IPS-11a (cell line): ENCODE data around the gene TEX38.

Experiments used
- H3K4me3 ChIP-seq: one replicate; pipeline ENCODE4 v1.5.1; 2013; ENCODE audit warnings: low read depth, low read length, control low read depth

Gene TEX38

DNA sequence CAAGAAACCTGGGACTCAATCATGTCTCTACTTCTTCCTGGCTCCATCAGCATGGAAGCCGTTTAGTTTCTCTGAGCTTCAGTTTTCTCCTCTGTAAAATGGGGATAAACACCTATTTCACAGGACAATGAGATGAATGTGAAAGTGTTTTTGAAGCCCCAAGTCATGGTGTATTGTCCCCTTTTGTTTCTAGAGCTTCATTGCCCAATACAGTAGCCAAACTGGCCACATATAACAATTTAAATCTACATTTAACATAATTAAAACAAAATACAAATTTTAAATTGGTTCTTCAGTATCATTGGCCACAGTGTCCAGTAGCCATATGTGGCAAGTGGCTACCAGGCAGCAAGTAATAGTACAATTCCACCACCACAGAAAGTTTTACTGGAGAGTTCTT, 49.5 kb downstream of the TEX38 start:
- no peak overlapping the region for H3K4me3 ChIP-seq

DNA sequence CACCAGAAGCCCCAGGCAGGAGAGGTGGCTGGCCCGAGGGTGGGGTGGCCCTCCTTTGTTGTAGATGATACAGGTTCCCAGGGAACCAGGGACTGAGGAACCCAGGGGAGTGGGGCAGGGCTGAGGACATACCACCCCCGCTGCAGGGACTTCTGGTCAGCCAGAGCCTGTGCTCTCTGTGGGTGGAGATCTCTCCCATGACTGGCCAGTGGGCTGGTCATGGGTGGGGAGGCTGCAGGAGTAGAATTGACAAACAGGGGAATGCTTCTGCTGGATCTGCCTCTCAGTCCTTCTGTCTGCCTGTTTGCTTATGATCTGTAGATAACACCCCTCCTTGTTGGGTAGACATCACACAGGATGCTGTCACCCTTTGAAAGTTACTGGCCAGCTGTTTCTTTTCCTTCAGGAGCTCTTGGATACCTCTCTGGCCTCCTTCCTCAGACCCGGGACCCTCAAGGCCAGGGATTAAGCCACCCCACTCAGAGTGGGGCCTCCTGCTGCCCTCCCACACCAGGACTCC, 50.1 kb downstream of the TEX38 start:
- H3K4me3 ChIP-seq: no peak overlapping the region
